ENCODE results near the gene TEX11. TPM values are rescaled to one million over a fixed set of nuclear protein-coding genes. Genes with fewer than 3 reads are reported as not detected.

TEX11 gene
- total and polyA plus RNA-seq, 9 of the 15 experiments (the other 6 are each of a cell fraction or from before 2014, with no cell fraction given) = 0.27 to 1.1 (median 0.45) TPM

DNA sequence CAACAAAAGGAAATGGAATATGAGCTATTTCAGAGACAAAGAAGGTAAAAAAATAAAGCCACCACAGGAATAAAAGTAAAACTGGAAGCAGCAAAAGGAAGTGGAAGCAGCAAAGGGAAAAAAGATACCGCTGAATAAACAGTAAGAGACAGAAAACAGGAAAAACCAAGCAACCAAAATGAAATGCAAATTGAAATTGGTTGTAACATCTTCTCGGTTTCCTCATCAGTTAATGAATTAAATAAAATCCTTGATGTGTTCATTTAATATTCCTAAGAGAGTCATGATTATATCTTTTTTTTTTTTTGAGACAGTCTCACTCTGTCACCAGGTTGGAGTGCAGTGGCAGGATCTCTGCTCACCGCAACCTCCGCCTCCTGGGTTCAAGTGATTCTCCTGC lies 331.1 kb downstream of the TEX11 start:
- H3K36me3 ChIP-seq (ENCODE audit: control insufficient read depth, insufficient read depth, low read length) = no peaks in the 10 kb centered on the region
- H4K20me1 ChIP-seq (replicated peaks; ENCODE audit: control insufficient read depth, insufficient read depth, low read length) = no peaks in the 10 kb centered on the region
- CTCF ChIA-PET (ENCODE audit: low intra/inter-chr PET ratio) = no interaction called here
- TF ChIP-seq NR3C1 (CRISPR knock-in tag; IDR thresholded peaks at IDR 0.05) = no peak
- TF ChIP-seq, protein P1, sequence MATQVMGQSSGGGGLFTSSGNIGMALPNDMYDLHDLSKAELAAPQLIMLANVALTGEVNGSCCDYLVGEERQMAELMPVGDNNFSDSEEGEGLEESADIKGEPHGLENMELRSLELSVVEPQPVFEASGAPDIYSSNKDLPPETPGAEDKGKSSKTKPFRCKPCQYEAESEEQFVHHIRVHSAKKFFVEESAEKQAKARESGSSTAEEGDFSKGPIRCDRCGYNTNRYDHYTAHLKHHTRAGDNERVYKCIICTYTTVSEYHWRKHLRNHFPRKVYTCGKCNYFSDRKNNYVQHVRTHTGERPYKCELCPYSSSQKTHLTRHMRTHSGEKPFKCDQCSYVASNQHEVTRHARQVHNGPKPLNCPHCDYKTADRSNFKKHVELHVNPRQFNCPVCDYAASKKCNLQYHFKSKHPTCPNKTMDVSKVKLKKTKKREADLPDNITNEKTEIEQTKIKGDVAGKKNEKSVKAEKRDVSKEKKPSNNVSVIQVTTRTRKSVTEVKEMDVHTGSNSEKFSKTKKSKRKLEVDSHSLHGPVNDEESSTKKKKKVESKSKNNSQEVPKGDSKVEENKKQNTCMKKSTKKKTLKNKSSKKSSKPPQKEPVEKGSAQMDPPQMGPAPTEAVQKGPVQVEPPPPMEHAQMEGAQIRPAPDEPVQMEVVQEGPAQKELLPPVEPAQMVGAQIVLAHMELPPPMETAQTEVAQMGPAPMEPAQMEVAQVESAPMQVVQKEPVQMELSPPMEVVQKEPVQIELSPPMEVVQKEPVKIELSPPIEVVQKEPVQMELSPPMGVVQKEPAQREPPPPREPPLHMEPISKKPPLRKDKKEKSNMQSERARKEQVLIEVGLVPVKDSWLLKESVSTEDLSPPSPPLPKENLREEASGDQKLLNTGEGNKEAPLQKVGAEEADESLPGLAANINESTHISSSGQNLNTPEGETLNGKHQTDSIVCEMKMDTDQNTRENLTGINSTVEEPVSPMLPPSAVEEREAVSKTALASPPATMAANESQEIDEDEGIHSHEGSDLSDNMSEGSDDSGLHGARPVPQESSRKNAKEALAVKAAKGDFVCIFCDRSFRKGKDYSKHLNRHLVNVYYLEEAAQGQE (IDR thresholded peaks at IDR 0.05; ENCODE audit: borderline replicate concordance) = no peak
- TF ChIP-seq, protein P1 (CRISPR knock-in tag; IDR thresholded peaks at IDR 0.05; ENCODE audit: low read depth) = no peak
- no peak for TF ChIP-seq TEAD4 (IDR thresholded peaks at IDR 0.05; ENCODE audit: low read length)
- TF ChIP-seq TEAD4 (CRISPR knock-in tag; IDR thresholded peaks at IDR 0.05; ENCODE audit: borderline replicate concordance) = no peak
- TF ChIP-seq, protein P2, sequence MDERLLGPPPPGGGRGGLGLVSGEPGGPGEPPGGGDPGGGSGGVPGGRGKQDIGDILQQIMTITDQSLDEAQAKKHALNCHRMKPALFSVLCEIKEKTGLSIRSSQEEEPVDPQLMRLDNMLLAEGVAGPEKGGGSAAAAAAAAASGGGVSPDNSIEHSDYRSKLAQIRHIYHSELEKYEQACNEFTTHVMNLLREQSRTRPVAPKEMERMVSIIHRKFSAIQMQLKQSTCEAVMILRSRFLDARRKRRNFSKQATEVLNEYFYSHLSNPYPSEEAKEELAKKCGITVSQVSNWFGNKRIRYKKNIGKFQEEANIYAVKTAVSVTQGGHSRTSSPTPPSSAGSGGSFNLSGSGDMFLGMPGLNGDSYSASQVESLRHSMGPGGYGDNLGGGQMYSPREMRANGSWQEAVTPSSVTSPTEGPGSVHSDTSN (CRISPR knock-in tag; IDR thresholded peaks at IDR 0.05; ENCODE audit: low read depth) = no peak
- TF ChIP-seq, protein P2 (tag; conservative IDR thresholded peaks at IDR 0.05; ENCODE audit: low read depth) = no peak
- TF ChIP-seq ZNF785 (CRISPR knock-in tag; IDR thresholded peaks at IDR 0.05) = no peak
- TF ChIP-seq, protein P3, sequence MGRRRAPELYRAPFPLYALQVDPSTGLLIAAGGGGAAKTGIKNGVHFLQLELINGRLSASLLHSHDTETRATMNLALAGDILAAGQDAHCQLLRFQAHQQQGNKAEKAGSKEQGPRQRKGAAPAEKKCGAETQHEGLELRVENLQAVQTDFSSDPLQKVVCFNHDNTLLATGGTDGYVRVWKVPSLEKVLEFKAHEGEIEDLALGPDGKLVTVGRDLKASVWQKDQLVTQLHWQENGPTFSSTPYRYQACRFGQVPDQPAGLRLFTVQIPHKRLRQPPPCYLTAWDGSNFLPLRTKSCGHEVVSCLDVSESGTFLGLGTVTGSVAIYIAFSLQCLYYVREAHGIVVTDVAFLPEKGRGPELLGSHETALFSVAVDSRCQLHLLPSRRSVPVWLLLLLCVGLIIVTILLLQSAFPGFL (CRISPR knock-in tag; IDR thresholded peaks at IDR 0.05) = no peak
- TF ChIP-seq KHSRP (IDR thresholded peaks at IDR 0.05) = no peak
- TF ChIP-seq JUNB (CRISPR knock-in tag; conservative IDR thresholded peaks at IDR 0.05) = no peak
- H3K9me3 ChIP-seq (replicated peaks; ENCODE audit: control insufficient read depth, insufficient read depth, low read depth, low read length) = no peaks in the 10 kb centered on the region
- H3K79me2 ChIP-seq (ENCODE audit: control insufficient read depth, insufficient read depth, low read length) = no peaks in the 10 kb centered on the region
- no peak overlapping the region for H3K27ac ChIP-seq (ENCODE audit: extremely low read depth, low read depth, low read length)
- no peak overlapping the region for H3K4me2 ChIP-seq (ENCODE audit: insufficient read depth, low read length)
- ATAC-seq = no peak
- H3K9ac ChIP-seq (ENCODE audit: insufficient read depth in 1 of 2, low read depth in 2 of 2, low read length in 2 of 2) = no peak overlapping the region
- BruUV-seq (replicated peaks) = no TSS peak
- 0% methylated on average over 1 of the region's 4 CpGs for WGBS (ENCODE audit: insufficient coverage, low coverage, missing lambda C conversion rate)
- no peak overlapping the region for H2AFZ ChIP-seq (ENCODE audit: low read depth, low read length)
- no peak for DNase-seq (ENCODE audit: extremely low read depth in 1 of 4, low spot score in 3 of 4)
- no peak for FAIRE-seq
- H3K4me1 ChIP-seq (replicated peaks in 1 of 2; ENCODE audit: control insufficient read depth in 2 of 2, insufficient read depth in 2 of 2, low read length in 2 of 2) = no peaks in the 10 kb centered on the region
- no peaks in the 10 kb centered on the region for H3K27me3 ChIP-seq (ENCODE audit: control insufficient read depth in 2 of 2, insufficient read depth in 2 of 2, low read length in 2 of 2)
- POLR2A ChIA-PET = no interaction called here
- in situ Hi-C loops (cut with MboI) = no loop called here
- no peaks in the 10 kb centered on the region for H3K9me1 ChIP-seq (ENCODE audit: control insufficient read depth, insufficient read depth, low read length)
- H3K4me3 ChIP-seq = no peak overlapping the region
- intact Hi-C loops (cut with micrococcal nuclease) = no loop called here

All from K562 (cell line).